ENCODE results near the gene FOXN4. TPM values are rescaled to one million over a fixed set of nuclear protein-coding genes. Genes with fewer than 3 reads are reported as not detected.

FOXN4 gene
- total RNA-seq, 1 experiment from 2014 or later = 0.37 TPM

- Mint-ChIP-seq H3K36me3 (peaks cover 4% of the 10 kb centered on the region; the same call in 1 of the 2 replicates), H3K4me1 (peaks cover 18% of the 10 kb centered on the region), H3K27ac (no peak overlapping the region), H3K4me3 (no peak overlapping the region), H3K9me3 (peaks cover 13% of the 10 kb centered on the region), H3K27me3 (ENCODE audit: low read depth) (peaks cover 10% of the 10 kb centered on the region)
- ChIA-PET CTCF (interaction anchor here (3.1 kb wide), 1 partner anchor 10 kb away, joined by 18 read pairs; no protein-coding TSS in a partner anchor), POLR2A (interaction anchor here (0.7 kb wide), 1 partner anchor 691 kb away, joined by 6 read pairs; no protein-coding TSS in a partner anchor)
- DNase-seq (ENCODE audit: low spot score) (no peak), ATAC-seq (no peak)
- no peak for TF ChIP-seq ATF2 (CRISPR knock-in tag; IDR thresholded peaks at IDR 0.05; ENCODE audit: borderline replicate concordance, low read depth)
- TF ChIP-seq IRF2 (CRISPR knock-in tag; IDR thresholded peaks at IDR 0.05; ENCODE audit: borderline replicate concordance, low read depth) = no peak
- TF ChIP-seq OVOL2 (CRISPR knock-in tag; IDR thresholded peaks at IDR 0.05; ENCODE audit: borderline replicate concordance) = no peak
- no peak for TF ChIP-seq SP1 (CRISPR knock-in tag; conservative IDR thresholded peaks at IDR 0.05)
- TF ChIP-seq TP53 (CRISPR knock-in tag; IDR thresholded peaks at IDR 0.05) = no peak
- TF ChIP-seq ZNF423 (CRISPR knock-in tag; IDR thresholded peaks at IDR 0.05) = no peak
Observed at GRCh38 chr12:109274381-109274780, 34.7 kb downstream of the FOXN4 start.

GRCh38 chr12:109273354-109273753 lies 35.7 kb downstream of the FOXN4 start:
- Mint-ChIP-seq H3K27me3 (ENCODE audit: low read depth) (peaks cover 10% of the 10 kb centered on the region), H3K27ac (no peak overlapping the region), H3K36me3 (peaks cover 4% of the 10 kb centered on the region; the same call in 1 of the 2 replicates), H3K4me3 (peak overlapping the region; percentile 53), H3K9me3 (peaks cover 13% of the 10 kb centered on the region), H3K4me1 (peaks cover 15% of the 10 kb centered on the region)
- peak; percentile 87 for ATAC-seq
- peak; percentile 73 for DNase-seq (ENCODE audit: low spot score)
- 0 out of 2 replicates have a peak, but pooled peaks have one; percentile 35 for TF ChIP-seq ZNF138 (CRISPR knock-in tag; conservative IDR thresholded peaks at IDR 0.05)
- peak; percentile 76 for TF ChIP-seq MAX (CRISPR knock-in tag; IDR thresholded peaks at IDR 0.05)
- no peak for TF ChIP-seq CREB1 (CRISPR knock-in tag; IDR thresholded peaks at IDR 0.05)
- TF ChIP-seq PRRX2 (CRISPR knock-in tag; IDR thresholded peaks at IDR 0.05) = no peak
- TF ChIP-seq RORB (CRISPR knock-in tag; IDR thresholded peaks at IDR 0.05) = no peak
- POLR2A ChIA-PET = no interaction called here
- CTCF ChIA-PET = interaction anchor here (0.6 to 3.1 kb wide), 8 partner anchors 9 to 376 kb away, joined by 3 to 18 read pairs (median 4); partner anchors contain the start of gene FOXN4

GRCh38 chr12:109271418-109271817 lies 37.7 kb downstream of the FOXN4 start:
- H3K4me1 Mint-ChIP-seq = peaks cover 8% of the 10 kb centered on the region
- H3K27me3 Mint-ChIP-seq (ENCODE audit: low read depth) = peaks cover 10% of the 10 kb centered on the region
- no peak overlapping the region for H3K4me3 Mint-ChIP-seq
- DNase-seq (ENCODE audit: low spot score) (no peak), ATAC-seq (no peak)
- ChIA-PET POLR2A (interaction anchor here (0.6 kb wide), 1 partner anchor 108 kb away, joined by 6 read pairs; no protein-coding TSS in a partner anchor), CTCF (no interaction called here)
- peaks cover 4% of the 10 kb centered on the region; the same call in 1 of the 2 replicates for H3K36me3 Mint-ChIP-seq
- no peak for TF ChIP-seq E2F5 (CRISPR knock-in tag; IDR thresholded peaks at IDR 0.05)
- no peak for TF ChIP-seq TP53 (CRISPR knock-in tag; IDR thresholded peaks at IDR 0.05)
- no peak for TF ChIP-seq ZNF281 (CRISPR knock-in tag; IDR thresholded peaks at IDR 0.05)
- TF ChIP-seq NR2C2 (CRISPR knock-in tag; IDR thresholded peaks at IDR 0.05) = no peak
- no peak for TF ChIP-seq E2F4 (CRISPR knock-in tag; IDR thresholded peaks at IDR 0.05; ENCODE audit: borderline replicate concordance, low read depth)
- no peak for TF ChIP-seq GABPB1 (CRISPR knock-in tag; IDR thresholded peaks at IDR 0.05)
- no peak for TF ChIP-seq MAX (CRISPR knock-in tag; IDR thresholded peaks at IDR 0.05)
- no peak for TF ChIP-seq ZMAT4 (CRISPR knock-in tag; IDR thresholded peaks at IDR 0.05)
- no peak for TF ChIP-seq ZBTB21 (CRISPR knock-in tag; IDR thresholded peaks at IDR 0.05; ENCODE audit: borderline replicate concordance)
- no peak for TF ChIP-seq NFATC4 (CRISPR knock-in tag; IDR thresholded peaks at IDR 0.05)
- no peak for TF ChIP-seq GRHL2 (CRISPR knock-in tag; IDR thresholded peaks at IDR 0.05; ENCODE audit: insufficient replicate concordance, severe bottlenecking)
- H3K9me3 Mint-ChIP-seq = peaks cover 13% of the 10 kb centered on the region
- H3K27ac Mint-ChIP-seq = no peak overlapping the region

Data from WTC11 (cell line).